ENCODE data around the gene CACNA1C.

Gene CACNA1C

DNA sequence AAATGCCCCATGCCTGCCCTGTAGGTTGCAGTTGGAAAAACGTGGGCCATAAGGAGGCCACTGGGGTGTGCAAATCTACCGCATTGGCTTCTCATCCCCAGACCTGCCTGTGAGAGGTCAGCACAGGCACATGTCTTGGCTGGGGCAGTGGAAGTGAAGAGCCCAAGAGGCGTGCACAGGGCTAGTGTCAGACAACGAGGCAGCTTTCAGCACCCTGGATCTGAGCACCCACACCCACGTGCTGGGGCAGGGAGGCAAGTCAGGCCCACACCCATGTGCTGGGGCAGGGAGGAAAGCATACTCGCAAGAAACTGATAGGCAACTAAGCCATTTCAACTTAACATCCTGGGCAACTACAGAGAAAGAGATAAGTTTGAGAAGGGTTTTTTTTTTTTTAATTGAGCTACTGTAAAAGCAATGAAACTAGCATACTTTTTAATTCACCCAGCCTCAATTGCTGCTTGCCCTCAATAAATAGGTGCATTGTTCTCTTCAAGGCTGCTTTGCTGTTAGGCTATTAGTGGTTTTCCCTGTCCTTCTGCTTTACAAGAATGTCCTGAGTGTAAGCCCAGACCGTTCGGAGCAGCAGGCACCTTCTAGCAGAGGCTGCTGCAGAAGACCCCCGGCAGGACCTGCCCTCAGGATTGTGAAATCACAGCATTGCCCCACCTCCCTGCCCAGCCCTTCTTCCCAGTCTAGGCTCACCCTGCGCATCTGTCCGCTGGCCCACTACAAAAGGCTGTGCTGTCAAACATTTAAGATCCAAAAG lies 386.7 kb downstream of the CACNA1C start:
- no peak for DNase-seq

DNA sequence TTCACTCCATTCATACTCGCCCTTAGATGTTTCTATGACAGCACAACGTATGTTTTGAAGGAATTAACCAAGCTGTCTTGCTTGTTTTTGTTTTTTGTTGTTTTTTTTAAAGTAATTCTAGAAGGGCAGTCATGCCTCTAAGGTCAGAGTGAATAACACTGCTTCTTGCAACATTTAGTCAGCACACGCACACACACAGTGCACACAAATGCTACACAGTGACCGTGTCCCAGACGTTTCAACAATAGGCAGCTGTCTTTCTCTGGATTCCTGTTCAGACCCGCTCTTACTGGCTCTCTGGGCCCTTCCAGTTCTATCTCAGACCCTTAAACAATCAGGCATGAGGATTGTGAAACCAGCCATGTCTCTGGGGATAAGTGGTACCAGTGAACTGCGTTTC lies 391.0 kb downstream of the CACNA1C start:
- DNase-seq: no peak

DNA sequence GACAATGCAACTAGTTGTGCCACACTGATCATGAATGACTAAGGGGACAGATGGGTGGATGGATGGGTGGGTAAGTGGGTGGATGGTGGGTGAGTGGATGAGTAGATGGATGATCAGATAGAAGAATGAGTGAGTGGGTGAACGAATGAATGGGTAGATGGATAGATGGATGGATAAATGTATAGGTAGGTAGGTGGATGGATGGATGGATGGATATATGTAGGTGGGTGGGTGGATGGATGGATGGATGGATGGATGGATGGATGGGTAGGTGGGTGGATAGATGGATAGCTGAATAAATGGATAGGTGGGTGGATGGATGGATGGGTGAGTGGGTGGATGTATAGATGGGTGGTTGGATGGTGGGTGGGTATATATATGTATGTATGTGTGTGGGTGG lies 393.2 kb downstream of the CACNA1C start:
- no peak for DNase-seq

DNA sequence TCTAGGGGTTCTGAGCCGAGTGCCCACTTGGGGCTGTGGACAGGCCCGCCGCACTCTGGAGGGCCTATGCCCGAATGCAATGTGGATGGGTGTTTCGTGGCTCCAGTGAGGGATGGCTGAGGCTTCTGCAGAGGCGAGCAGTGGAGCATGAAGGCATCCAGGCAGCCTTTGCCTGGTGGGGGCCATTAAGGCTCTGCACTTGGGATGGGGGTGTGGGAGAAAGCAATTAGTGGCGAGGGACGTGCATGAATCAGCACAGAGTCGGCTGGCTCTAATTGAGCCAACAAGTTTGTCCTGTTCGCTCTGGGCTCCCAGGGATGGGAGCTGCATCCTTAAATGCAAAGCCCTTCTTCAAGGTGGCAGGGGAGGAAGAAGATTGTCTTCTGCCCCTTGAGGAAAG lies 395.1 kb downstream of the CACNA1C start:
- DNase-seq: no peak

DNA sequence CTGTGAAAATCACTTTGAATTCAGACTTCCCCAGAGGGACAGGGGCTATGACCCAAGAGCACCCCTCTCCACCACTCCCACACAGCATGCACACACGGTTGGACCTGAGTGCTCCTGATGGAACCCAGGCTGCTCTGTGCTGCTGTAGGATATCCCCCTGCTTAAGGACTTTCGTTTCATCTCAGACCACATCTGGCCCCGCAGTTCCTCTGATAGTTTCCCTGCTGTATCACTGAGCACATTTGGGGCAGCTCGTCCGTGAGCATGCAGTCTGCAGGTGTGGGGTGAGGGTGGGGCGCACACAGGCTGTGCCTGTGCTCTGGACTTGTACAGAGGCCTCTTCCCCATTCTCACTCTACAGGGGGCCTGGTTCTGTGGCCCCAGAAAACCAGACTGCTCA lies 396.8 kb downstream of the CACNA1C start:
- no peak for DNase-seq

DNA sequence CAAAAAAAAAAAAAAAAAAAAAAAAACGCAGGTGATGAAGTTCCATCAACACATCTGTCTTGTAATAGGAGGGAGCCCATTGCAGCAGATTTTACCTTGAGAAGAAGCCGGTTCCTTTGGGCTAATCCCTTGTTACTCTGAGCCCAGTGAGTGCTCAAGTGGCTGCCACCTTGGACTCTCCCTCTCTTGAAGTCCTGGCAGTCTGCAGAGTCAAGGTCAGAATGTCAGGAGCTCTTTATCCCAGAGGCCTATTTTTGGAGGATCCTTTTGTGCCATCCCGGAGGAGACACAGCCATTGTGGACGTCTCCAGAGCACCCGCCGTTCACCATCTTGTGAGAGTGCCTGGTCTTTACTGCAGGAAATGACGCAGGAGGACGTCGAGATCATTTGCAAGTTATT lies 397.8 kb downstream of the CACNA1C start:
- no peak for DNase-seq

DNA sequence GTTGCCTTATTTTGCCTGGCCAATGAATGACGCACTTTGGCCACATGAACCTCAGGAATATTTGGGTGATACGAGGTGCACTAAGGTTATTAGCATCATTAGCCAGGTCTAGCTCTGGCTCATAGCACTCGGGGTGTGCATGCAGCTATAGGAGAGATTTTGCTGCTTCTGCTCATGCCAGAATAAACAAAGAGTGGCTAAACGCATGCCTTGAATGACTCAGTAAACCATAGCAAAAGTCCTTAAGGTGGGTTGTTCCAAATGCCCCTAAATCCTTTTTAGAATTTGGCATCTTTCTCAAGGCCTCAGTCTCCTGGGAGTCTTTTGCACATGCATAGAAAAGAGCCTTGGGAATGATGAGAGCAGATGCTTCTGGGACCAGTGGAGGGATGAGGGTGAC lies 398.2 kb downstream of the CACNA1C start:
- no peak for DNase-seq

DNA sequence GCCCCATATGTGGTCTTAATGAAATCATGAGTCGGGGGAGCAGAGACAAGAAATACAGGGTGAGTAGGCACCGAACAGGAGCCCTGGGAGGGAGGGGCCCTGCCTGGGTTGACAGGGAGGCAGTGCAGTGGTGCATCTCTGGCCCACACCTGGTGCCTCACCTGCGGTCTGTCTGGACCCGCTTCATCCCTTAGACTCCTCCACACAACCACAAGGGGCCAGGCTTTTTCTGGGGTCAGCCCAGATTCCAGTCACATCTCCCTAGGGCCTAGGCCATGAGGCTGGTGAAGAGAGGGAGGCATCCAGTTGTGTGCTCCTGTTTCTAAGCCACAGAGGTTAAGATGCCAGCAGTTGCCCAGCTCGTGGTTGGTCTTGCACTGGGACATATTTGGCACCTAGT lies 398.7 kb downstream of the CACNA1C start:
- DNase-seq: no peak

DNA sequence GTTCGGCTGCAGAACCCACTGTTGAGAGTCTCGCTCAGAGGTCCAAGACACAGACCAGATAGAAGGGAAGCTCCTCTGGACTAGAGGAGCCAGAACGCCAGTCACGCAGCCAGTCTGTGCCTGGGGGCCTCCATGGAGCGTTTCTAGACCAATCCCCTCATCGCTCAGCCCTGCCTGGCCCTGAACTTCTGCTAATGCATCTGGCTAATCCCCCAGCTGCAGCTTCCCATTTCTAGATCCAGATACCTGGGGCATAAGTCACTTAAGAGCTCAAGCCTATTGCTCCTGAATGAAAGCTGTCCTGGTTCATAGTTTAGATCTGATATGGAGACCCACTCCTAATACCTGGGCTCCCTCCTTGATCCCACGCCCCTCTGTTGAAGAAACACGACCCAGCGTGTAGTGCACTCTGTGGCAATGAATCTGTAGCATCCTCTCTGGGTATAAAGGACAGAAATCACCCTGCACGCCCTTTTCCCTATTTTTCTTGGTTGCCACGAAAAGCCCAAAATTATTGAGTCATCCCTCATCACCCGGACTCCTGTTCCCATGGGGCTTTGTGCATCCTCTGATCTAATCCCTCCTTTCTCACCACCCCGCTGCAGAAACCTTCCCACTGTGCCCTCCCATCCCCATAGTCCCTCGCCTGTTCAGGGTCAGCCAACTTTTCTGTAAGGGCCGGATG lies 400.4 kb downstream of the CACNA1C start:
- DNase-seq: no peak

DNA sequence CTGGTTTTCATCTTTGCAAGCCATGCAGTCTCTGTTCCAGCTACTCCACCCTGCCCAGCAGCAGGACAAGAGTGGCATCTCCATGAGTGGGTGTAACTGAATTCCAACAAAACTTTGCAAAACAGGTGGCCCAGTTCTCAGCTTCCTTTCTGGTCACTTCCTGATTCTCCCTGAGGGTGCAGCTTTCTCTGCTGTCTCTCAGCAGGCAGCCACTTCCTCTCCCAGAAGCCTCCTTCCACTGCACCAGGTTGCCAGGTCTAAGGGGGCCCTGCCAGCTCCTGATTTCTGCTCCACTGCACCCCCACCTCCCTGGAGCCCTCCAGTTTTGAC lies 400.9 kb downstream of the CACNA1C start:
- DNase-seq: no peak

DNA sequence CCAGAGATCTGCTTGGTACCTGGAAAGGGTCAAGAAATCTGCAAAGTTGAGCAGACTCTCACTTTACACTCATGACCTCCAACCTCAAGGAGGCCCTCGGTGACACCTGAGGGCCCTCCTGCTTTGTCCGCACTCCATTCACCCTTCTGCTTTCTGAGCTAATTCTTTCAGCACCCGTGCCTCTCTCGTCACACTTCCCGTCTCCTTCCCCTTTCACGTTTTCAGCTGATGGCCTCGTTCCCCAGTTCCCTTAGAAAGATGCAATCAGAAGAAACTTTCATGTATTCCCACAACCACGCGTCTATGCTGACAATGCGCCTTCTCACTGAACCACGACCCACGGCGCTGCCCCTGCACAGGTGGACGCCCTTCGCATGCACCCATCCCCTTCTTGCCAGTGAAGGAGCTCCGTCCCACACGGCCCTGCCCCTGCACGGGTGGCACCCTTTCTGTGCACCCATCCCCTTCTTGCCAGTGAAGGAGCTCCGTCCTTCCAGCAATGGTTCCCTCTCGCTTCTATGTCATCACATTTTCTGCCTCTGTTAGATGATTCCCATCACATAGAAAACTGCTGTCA lies 401.9 kb downstream of the CACNA1C start:
- DNase-seq: no peak

DNA sequence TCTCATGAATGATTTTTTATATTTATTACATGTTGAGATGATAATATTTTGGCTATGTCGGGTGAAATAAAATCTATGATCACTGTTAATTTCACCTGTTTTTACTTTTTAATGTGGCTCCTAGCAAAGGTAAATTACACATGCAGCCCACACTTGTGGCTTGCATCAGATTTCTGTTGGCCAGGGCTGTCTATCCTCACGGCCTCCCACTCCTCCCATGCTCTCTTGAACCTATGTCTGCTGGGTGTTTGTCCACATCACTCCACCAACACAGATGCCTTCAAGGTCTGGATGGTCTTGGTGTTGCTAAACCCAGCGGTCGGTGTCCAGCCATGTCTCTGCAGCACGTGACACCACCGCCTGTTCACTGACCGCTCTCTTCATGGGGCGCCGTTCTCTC lies 402.6 kb downstream of the CACNA1C start:
- DNase-seq: no peak

DNA sequence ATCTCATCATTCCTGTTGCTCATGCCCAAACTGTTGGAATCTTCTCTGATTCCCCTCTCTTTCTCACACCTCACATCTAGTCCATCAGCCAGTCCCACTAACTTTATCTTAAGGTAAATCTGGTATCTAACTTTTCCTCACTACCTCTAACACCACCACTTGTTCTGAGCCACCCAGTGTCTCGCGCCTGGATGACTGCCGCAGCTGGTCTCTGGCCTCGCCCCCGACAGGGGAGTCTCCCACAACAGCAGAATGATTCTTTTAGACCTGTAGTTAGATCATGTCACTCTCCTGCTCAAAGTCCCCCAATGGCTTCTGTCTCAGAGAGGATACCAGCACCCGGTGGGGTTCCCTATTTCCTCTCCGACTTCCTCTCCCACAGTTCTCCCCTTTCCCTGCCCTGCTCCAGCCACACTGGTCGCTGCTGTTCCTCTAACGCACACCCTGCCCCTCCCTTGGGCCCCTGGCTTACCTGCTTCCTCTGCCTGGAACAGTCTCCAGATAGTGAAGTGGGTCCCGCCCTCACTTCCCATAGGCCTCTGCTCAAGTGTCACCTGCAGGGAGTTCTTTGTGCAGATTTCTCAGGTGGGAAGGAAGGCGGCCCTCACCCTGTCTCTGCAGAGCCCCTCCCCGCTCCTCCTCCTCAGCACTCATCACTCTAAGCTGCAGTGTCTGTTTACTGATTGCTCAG lies 403.5 kb downstream of the CACNA1C start:
- DNase-seq: no peak

DNA sequence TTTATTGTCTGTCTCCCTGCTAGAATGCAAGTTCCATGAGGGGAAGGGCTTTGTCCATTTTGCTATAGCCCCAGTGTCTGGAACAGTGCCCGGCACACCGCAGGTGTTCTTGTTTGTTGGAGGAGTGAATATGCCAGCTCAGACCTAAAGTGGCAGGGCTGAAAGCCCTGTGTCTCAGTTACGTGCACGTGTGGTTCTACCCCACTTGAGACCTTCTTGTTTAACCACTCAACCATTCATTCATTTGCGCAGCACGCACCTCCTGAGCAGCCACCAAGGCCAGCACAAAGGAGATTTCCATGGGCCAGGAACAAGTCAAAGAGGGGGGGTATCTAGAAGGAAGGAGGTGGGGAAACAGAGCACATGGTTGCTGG lies 404.0 kb downstream of the CACNA1C start:
- DNase-seq: no peak

DNA sequence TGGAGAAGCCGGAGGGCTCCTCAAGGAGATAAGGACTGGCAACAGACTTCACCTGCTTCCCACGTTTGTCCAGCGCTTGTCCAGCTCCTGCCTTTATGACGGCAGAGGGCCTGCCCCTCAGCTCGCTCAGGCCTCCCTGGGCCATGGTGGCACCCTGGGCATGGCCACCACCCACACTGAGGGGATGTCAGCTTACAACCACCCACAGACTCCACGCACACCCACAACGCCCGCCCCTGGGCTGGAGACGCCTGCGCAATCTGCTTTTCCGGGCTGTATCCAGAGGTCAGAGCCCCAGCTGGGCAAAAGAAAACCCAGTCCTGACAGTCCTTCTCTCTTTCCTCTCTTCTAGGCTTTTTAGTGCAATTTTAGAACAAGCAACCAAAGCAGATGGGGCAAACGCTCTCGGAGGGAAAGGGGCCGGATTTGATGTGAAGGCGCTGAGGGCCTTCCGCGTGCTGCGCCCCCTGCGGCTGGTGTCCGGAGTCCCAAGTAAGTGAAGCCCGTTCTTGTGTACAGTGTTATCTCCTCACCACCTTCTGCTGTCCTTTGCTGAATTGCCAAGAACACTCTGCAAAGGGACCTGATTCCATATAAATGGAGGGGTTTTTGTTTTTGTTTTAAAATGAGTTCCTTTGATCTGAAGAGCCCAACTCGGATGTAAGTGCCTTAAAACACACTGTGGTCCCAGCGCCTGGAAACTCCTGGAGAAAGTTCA lies 404.6 kb downstream of the CACNA1C start:
- no peak for DNase-seq

DNA sequence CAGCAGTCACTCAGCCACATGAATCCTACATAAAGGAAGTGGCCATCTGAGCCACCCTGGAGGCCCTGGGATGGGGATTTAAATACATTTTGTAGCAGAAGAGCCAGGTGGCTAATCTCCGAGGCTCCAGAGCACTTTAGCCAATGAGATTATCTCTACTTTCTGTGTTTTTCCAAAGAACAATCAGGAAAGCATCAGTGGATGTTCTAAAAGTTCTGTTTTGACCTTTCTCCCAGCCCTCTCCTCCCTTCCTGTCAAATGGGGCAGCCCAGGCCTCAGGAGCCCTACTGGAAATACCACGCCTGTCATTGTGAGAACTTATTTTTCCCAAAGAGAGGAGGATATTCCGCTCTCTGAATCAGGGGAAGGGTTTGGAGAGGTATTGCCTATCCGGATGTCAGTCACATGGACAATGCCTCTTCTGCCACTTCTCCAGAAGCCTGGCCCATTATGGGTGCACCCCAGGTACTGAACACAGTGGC lies 405.2 kb downstream of the CACNA1C start:
- no peak for DNase-seq

DNA sequence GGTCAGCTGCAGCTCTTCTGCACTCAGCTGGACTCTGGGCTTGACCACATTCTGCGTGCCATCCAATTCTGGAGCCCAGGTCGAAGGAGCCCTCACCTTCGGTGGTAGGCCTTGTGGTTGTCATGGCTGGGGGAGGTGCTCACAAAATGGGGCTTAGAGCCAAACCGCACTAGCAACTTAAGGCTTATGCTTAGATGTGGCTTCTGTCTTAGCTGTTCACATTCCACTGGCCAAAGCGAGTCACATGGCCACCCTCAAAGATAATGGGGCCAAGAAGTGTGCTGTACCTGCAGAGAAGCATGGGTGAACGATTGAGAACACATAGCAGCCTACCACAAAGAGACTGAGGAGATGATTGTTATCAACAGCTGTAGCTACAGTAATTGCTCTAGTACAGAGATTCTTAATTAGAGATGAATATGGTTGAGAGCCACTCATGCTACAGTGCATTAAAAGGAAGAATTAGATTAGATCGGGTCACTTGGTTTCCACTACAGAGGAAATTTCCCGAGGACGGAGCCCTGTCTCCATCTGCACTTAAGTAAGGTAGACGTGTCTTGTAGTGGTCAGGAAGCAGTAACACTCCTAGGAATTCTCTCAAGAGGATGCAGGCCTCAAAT lies 407.4 kb downstream of the CACNA1C start:
- DNase-seq: no peak

DNA sequence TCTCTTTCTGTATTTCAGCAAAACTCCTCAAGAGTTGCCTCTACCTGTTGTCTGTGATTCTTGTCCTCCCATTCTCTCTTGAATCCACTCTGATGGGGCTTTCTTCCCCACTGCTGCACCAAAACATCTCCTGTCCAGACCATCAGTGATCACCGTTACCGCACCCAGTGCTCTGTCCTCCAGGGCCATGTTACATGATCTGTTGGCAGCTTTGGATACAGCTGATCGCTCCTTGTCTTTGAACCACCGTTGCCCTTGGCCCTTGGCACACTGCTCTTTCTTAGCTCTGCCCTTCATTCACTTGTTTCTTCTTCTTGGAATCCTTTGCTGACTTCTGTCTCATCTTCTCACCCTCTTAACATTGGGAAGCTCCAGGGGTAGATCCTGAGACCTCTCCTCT lies 408.3 kb downstream of the CACNA1C start:
- DNase-seq: no peak

DNA sequence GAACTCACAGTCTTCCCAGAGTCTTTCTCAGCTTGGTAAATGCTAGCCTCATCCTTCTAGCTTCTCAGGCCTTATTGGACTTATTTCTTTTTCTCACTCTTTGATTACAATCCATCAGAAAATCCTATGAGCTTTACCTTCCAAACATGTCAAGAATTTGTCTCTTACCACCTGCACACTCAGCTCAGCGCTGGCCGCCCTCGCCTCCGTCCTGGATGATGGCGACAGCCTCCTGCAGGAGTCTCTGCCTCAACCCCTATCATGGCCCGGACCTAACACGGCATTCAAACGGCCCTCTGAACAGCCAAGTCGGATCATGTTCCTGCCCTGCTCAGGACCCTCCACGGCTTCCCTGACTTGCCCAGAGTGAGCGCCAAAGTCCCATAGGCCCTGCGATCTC lies 408.9 kb downstream of the CACNA1C start:
- DNase-seq: no peak

DNA sequence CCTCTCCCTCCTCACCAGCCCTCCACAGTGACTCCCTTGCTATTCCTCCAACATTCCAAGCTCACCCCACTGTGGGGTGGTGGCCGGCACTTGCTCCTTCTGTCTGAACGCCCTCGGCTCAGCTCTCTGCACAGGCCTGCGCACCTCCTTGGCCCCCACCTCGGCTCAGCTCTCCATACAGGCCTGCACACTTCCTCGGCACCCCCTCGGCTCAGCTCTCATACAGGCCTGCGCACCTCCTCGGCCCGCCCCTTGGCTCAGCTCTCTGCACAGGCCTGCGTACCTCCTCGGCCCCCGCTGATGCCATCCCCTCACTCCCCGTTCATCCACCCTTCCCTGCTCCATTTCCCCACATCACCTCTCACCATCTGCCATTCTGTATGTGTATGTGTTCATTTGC lies 409.3 kb downstream of the CACNA1C start:
- DNase-seq: no peak

DNA sequence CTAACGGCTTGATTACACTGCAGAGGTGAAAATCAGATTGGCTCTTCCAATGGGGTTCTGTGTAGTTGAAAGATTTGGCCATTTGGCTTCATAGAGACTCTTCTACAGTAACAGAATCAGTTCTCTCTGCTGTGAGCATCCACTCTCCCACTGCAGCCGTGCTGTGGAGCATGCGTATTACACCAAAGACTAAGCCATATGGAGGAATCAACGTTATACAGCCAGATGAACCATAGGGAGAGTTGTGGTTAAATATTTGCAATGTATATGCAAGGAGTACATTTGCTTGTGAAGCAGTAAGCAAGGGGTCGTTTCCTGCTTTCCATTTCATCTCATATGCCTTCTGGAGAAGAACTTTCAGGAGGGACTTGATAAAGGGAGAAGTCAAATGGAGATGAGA lies 410.9 kb downstream of the CACNA1C start:
- DNase-seq: no peak

DNA sequence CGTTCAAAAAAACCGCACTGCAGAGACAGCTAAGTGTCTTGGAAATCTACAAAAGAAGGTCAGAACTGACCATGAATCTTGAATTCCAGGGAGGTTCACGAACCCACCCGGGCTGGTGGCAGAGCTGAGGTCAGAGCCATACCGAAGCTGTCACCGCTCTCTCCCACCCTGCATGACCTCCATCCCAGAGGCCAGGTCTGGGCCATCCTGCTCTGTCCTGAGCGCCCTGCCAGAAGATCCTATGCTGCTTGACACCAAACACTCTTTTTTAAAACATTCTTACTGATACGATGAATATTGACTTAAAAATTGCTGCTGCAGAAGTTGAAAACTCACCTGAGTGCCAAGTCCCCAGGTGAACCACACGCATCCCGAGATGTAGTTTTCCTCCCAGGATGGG lies 412.9 kb downstream of the CACNA1C start:
- no peak for DNase-seq

DNA sequence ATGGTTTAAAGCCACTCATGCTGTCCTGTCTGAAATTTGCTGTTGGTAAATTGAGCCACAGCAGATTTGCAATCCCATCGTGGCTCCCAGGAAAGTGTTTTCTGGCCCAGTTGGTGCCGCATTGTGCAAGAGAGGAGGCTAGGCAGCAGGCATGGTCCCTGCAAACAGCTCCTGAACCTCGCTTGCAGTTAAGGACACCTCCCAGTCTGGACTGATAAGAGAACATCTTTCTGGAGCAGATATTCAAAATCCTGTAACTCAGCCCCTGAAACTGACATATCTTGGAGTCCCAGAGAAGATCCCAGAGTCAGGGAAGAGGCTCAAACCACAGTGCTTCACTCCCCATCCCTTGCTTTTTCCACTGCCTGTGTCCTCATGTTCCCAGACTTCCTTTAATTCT lies 413.4 kb downstream of the CACNA1C start:
- no peak for DNase-seq
